WTC11 (cell line): ENCODE measurements around the gene MECP2.

ENCODE experiments used
- ATF1 ChIP-seq: sonication (generic); formaldehyde crosslinking; IDR thresholded peaks from 2 replicates; pipeline ENCODE4 v1.8.1; 2023; ENCODE audit warnings: mild to moderate bottlenecking, moderate library complexity, missing genetic modification reagents
- CTCF ChIP-seq: fragments of 200-600 bp; IDR thresholded peaks from 2 replicates; pipeline ENCODE4 v1.8.0; 2022; ENCODE audit warnings: antibody characterized with exemption
- FOXJ3 ChIP-seq: sonication (generic); formaldehyde crosslinking; IDR thresholded peaks from 2 replicates; pipeline ENCODE4 v1.9.0; 2021; ENCODE audit warnings: missing genetic modification reagents, mild to moderate bottlenecking, borderline replicate concordance
- IRF2 ChIP-seq: sonication (generic); formaldehyde crosslinking; IDR thresholded peaks from 2 replicates; pipeline ENCODE4 v1.8.0; 2022; ENCODE audit warnings: low read depth, missing genetic modification reagents, borderline replicate concordance
- JUN ChIP-seq: sonication (generic); formaldehyde crosslinking; IDR thresholded peaks from 2 replicates; pipeline ENCODE4 v1.8.0; 2023; ENCODE audit warnings: mild to moderate bottlenecking, missing genetic modification reagents
- NR3C1 ChIP-seq: sonication (generic); formaldehyde crosslinking; conservative IDR thresholded peaks from 2 replicates; pipeline ENCODE4 v1.8.1; 2023; ENCODE audit warnings: low read depth, mild to moderate bottlenecking, missing genetic modification reagents
- SP1 ChIP-seq: sonication (generic); formaldehyde crosslinking; conservative IDR thresholded peaks from 2 replicates; pipeline ENCODE4 v1.8.1; 2022; ENCODE audit warnings: missing genetic modification reagents
- TEAD4 ChIP-seq: sonication (generic); formaldehyde crosslinking; IDR thresholded peaks from 2 replicates; pipeline ENCODE4 v1.8.0; 2022; ENCODE audit warnings: mild to moderate bottlenecking, missing genetic modification reagents
- ZNF263 ChIP-seq: sonication (generic); formaldehyde crosslinking; IDR thresholded peaks from 2 replicates; pipeline ENCODE4 v1.8.1; 2022; ENCODE audit warnings: low read depth, mild to moderate bottlenecking, moderate library complexity, missing genetic modification reagents
- TF ChIP-seq, protein P1 (sequence below): sonication (generic); formaldehyde crosslinking; IDR thresholded peaks from 2 replicates; pipeline ENCODE4 v1.8.1; 2023; ENCODE audit warnings: mild to moderate bottlenecking, moderate library complexity, missing genetic modification reagents
- TF ChIP-seq, protein P2 (sequence below): sonication (generic); formaldehyde crosslinking; IDR thresholded peaks from 2 replicates; pipeline ENCODE4 v1.8.0; 2023; ENCODE audit warnings: mild to moderate bottlenecking, missing genetic modification reagents
- TF ChIP-seq, protein P3 (sequence below): sonication (generic); formaldehyde crosslinking; IDR thresholded peaks from 2 replicates; pipeline ENCODE4 v1.8.0; 2022; ENCODE audit warnings: mild to moderate bottlenecking, missing genetic modification reagents

DNA sequence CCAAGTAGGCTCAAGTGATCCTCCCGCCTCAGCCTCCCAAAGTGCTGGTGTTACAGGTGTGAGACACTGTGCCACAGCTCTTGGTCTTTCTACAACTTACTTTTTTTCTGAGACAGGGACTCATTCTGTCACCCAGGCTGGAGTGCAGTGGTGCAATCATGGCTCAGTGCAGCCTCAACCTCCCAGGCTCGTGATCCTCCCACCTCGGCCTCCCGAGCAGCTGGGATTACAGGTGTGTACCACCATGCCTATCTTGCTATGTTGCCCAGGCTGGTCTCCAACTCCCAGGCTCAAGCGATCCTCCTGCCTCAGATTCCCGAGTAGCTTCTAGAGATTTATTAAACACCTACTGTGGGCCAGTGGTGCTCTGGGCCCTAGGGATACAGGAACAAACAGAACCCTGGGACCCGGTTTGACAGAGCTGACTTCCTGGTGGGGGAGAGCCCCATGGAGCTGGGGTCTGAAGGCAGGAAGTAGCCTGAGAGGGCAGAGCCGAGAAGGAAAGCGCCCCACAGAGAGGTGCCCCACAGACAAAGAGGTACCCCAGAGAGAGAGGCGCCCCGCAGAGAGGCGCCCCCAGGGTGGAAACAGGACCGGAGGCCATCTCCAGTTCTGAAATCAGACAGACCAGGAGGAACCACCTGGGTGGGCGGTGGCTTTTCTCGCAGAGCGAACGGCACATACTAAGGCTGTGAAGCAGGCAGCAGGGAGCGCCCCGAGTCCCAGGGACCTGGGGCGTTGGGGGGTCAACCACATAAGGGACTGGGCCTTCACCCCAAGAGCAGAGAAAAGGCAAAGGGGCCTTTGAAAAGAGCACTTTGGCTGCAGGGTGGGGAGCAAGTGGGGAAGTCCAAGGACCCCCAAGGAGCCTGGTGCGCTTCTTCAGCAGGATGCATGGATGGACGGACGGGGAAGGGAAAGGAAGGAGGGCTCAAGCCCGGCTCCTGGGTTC, 82.8 kb downstream of the MECP2 start:
- TF ChIP-seq FOXJ3 (CRISPR knock-in tag) (no peak), CTCF (no peak), ZNF263 (CRISPR knock-in tag) (no peak), IRF2 (CRISPR knock-in tag) (no peak), JUN (CRISPR knock-in tag) (no peak), SP1 (no peak), TEAD4 (CRISPR knock-in tag) (no peak), ATF1 (CRISPR knock-in tag) (no peak), NR3C1 (CRISPR knock-in tag) (no peak)
- TF ChIP-seq, protein P1, sequence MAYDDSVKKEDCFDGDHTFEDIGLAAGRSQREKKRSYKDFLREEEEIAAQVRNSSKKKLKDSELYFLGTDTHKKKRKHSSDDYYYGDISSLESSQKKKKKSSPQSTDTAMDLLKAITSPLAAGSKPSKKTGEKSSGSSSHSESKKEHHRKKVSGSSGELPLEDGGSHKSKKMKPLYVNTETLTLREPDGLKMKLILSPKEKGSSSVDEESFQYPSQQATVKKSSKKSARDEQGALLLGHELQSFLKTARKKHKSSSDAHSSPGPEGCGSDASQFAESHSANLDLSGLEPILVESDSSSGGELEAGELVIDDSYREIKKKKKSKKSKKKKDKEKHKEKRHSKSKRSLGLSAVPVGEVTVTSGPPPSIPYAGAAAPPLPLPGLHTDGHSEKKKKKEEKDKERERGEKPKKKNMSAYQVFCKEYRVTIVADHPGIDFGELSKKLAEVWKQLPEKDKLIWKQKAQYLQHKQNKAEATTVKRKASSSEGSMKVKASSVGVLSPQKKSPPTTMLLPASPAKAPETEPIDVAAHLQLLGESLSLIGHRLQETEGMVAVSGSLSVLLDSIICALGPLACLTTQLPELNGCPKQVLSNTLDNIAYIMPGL (CRISPR knock-in tag) = no peak
- TF ChIP-seq, protein P2, sequence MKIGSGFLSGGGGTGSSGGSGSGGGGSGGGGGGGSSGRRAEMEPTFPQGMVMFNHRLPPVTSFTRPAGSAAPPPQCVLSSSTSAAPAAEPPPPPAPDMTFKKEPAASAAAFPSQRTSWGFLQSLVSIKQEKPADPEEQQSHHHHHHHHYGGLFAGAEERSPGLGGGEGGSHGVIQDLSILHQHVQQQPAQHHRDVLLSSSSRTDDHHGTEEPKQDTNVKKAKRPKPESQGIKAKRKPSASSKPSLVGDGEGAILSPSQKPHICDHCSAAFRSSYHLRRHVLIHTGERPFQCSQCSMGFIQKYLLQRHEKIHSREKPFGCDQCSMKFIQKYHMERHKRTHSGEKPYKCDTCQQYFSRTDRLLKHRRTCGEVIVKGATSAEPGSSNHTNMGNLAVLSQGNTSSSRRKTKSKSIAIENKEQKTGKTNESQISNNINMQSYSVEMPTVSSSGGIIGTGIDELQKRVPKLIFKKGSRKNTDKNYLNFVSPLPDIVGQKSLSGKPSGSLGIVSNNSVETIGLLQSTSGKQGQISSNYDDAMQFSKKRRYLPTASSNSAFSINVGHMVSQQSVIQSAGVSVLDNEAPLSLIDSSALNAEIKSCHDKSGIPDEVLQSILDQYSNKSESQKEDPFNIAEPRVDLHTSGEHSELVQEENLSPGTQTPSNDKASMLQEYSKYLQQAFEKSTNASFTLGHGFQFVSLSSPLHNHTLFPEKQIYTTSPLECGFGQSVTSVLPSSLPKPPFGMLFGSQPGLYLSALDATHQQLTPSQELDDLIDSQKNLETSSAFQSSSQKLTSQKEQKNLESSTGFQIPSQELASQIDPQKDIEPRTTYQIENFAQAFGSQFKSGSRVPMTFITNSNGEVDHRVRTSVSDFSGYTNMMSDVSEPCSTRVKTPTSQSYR (CRISPR knock-in tag) = no peak
- TF ChIP-seq, protein P3, sequence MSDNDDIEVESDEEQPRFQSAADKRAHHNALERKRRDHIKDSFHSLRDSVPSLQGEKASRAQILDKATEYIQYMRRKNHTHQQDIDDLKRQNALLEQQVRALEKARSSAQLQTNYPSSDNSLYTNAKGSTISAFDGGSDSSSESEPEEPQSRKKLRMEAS = no peak
